Inflammatory macrophage (primary cell): Measurements from ENCODE around the gene ZBTB42.

Source experiments
- DNase-seq, 2 donors: peaks; one replicate each; pipeline ENCODE4 v3.0.0-alpha.2; 2020 to 2022

Gene ZBTB42

GRCh38 chr14:104843442-104844305, 42.8 kb downstream of the ZBTB42 start:
- no peak for DNase-seq

- DNase-seq: no peak
Observed at GRCh38 chr14:104844306-104845032, 43.6 kb downstream of the ZBTB42 start.

- DNase-seq: no peak
Observed at GRCh38 chr14:104845033-104845666, 44.2 kb downstream of the ZBTB42 start.

- no peak for DNase-seq
Observed at GRCh38 chr14:104845834-104846441, 45.0 kb downstream of the ZBTB42 start.

- DNase-seq: no peak
Observed at GRCh38 chr14:104852280-104852663, 51.4 kb downstream of the ZBTB42 start.
